ENCODE data around the gene NCMAP. TPM values are rescaled to one million over a fixed set of nuclear protein-coding genes. Genes with fewer than 3 reads are reported as not detected.
"Not testable (repeated sequence)": the region's sequence is repeated elsewhere in the genome, so short reads cannot be mapped to it uniquely, and the experiment has no call there.

Gene NCMAP
- total RNA-seq, 2 donors from 2014 or later: 0.72 to 2.7 TPM

DNA sequence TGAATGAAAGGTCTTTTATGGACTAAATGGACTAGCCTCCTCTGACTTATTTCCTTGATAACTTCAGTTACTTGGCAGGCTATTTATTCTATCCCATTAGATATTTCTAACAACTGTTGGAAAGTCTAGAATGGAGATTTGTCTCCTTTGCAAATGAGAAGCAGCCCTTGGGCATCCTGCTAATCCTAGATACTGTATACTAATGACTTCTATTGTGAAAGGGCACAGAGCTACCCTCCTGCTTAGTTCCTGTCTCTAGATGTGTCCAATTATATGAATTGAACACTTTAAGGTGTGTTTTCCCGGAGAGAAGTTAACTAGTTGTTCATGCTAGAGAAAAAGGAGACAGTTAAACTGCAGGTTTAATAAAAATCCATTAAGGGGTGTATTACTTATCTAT is 10.2 kb upstream of the NCMAP start:
- Histone ChIP-seq H3K4me1 (peaks cover 5% of the 10 kb centered on the region), H3K9ac (ENCODE audit: low read depth in 2 of 2, low read length in 2 of 2) (no peak overlapping the region), H3K36me3 (no peaks in the 10 kb centered on the region), H3K27ac (no peak overlapping the region), H3K27me3 (no peaks in the 10 kb centered on the region), H3K9me3 (no peaks in the 10 kb centered on the region), H3K4me3 (no peak overlapping the region)
- TF ChIP-seq, protein P1, sequence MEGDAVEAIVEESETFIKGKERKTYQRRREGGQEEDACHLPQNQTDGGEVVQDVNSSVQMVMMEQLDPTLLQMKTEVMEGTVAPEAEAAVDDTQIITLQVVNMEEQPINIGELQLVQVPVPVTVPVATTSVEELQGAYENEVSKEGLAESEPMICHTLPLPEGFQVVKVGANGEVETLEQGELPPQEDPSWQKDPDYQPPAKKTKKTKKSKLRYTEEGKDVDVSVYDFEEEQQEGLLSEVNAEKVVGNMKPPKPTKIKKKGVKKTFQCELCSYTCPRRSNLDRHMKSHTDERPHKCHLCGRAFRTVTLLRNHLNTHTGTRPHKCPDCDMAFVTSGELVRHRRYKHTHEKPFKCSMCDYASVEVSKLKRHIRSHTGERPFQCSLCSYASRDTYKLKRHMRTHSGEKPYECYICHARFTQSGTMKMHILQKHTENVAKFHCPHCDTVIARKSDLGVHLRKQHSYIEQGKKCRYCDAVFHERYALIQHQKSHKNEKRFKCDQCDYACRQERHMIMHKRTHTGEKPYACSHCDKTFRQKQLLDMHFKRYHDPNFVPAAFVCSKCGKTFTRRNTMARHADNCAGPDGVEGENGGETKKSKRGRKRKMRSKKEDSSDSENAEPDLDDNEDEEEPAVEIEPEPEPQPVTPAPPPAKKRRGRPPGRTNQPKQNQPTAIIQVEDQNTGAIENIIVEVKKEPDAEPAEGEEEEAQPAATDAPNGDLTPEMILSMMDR (IDR thresholded peaks at IDR 0.05): no peak
- no peak for DNase-seq
- intact Hi-C loops (cut with DNase I): loop anchor here (10.0 kb wide), 1 partner anchor 89 kb away; no protein-coding TSS in a partner anchor

DNA sequence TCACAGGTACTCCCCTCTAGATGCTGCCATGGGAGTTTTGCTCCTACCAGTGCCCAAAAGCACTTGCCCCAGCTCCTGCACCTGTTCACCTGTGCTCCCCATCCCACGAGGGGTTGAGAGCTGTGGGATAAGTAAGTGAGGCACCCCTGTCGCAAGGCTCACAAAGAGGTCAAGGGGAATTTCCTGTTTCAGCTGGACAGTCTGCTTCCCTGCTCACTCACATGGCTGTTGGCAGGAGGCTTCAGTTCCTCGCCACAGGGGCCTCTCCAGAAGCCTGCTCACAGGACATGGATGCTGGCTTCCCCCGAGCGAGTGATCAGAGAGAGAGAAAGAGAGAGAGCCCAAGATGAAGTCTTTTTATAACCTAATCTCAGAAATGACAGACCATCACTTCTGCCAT is 8.7 kb upstream of the NCMAP start:
- no peak overlapping the region for H3K27ac ChIP-seq
- H3K9ac ChIP-seq (ENCODE audit: low read depth in 2 of 2, low read length in 2 of 2): no peak overlapping the region
- DNase-seq: no peak
- H3K9me3 ChIP-seq: no peaks in the 10 kb centered on the region
- H3K4me3 ChIP-seq: no peak overlapping the region
- TF ChIP-seq, protein P1 (IDR thresholded peaks at IDR 0.05): no peak
- intact Hi-C loops (cut with DNase I): loop anchor here (10.0 kb wide), 1 partner anchor 88 kb away; no protein-coding TSS in a partner anchor
- no peaks in the 10 kb centered on the region for H3K27me3 ChIP-seq
- H3K36me3 ChIP-seq: no peaks in the 10 kb centered on the region
- H3K4me1 ChIP-seq: no peaks in the 10 kb centered on the region

DNA sequence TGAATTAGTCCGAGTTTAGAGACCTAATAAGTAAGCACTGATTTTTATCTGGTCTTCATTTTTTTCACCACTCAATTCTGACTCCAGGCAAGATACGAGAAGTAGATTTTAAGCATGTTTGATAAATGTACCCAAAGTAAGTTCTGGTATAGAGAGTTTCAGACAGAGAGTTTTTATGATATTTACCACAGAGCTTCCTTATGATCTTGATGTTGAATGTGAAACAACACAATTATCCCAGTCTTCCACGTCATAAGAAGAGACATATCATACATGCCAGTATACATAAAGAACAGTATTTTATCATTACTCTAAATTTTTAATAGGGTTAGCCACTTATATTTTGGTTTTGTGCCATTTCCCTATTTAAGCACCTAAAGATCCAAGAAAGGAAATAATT is 7.8 kb upstream of the NCMAP start:
- TF ChIP-seq, protein P1 (IDR thresholded peaks at IDR 0.05): no peak
- H3K27me3 ChIP-seq: no peaks in the 10 kb centered on the region
- H3K9me3 ChIP-seq: no peaks in the 10 kb centered on the region
- no peak for DNase-seq
- H3K36me3 ChIP-seq: no peaks in the 10 kb centered on the region
- intact Hi-C loops (cut with DNase I): loop anchor here (10.0 kb wide), 1 partner anchor 87 kb away; no protein-coding TSS in a partner anchor
- no peaks in the 10 kb centered on the region for H3K4me1 ChIP-seq
- H3K9ac ChIP-seq (ENCODE audit: low read depth in 2 of 2, low read length in 2 of 2): no peak overlapping the region
- H3K27ac ChIP-seq: peak overlapping the region; percentile 33
- H3K4me3 ChIP-seq: no peak overlapping the region

DNA sequence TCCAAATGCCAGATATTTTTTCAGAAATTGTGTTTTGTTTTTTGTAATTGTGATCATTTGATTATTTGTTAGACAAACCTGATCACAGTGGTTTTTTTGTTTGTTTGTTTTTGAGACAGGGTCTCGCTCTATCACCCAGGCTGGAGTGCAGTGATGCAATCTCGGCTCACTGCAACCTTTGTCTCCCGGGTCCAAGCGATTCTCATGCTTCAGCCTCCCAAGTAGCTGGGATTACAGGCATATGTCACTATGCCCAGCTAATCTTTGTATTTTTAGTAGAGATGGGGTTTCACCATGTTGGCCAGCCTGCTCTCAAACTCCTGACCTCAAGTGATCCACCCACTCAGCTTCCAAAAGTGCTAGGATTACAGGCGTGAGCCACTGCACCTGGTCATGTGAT is 6.7 kb upstream of the NCMAP start:
- intact Hi-C loops (cut with DNase I): loop anchor here (10.0 kb wide), 1 partner anchor 86 kb away; no protein-coding TSS in a partner anchor
- H3K9ac ChIP-seq (ENCODE audit: low read depth in 2 of 2, low read length in 2 of 2); H3K36me3 ChIP-seq; H3K27me3 ChIP-seq; H3K4me1 ChIP-seq; H3K27ac ChIP-seq; H3K9me3 ChIP-seq; H3K4me3 ChIP-seq; DNase-seq: not testable (repeated sequence)

DNA sequence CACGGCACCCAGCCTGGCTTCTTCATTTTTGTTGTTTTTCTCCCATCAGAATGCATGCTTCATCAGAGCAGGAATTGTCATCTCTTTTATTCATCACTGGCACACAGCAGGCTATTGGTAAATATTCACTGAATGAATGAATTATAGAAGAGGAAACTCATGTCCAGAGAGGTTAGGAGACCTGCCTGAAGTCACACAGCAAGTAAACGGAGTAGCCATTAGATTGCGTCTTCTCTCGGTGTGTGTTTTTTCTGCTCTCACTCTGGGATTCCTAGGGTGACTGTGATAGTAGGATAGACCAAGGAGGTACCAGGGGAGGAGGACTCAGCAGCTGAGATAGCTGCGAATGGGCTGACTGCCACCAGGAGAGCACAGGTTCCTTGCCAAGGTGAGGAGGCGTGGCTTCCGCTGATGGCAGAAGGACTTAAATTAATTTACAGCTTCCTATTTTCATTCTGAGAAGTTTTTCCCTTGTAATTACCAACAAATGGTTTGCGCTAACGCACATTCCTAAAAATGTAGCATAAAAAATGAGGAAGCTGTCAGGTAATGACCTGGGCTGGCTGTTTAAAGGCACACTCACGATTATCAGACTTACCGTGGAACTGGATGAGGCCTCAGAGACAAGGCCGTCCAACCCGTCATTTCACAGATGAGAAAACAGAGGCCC is 4.5 kb upstream of the NCMAP start:
- Histone ChIP-seq H3K9me3 (no peaks in the 10 kb centered on the region), H3K27ac (no peak overlapping the region), H3K27me3 (no peaks in the 10 kb centered on the region), H3K4me3 (no peak overlapping the region), H3K4me1 (no peaks in the 10 kb centered on the region), H3K9ac (ENCODE audit: low read depth in 2 of 2, low read length in 2 of 2) (no peak overlapping the region), H3K36me3 (no peaks in the 10 kb centered on the region)
- TF ChIP-seq, protein P1 (IDR thresholded peaks at IDR 0.05): no peak
- DNase-seq: peak; percentile 48
- intact Hi-C loops (cut with DNase I): no loop called here

DNA sequence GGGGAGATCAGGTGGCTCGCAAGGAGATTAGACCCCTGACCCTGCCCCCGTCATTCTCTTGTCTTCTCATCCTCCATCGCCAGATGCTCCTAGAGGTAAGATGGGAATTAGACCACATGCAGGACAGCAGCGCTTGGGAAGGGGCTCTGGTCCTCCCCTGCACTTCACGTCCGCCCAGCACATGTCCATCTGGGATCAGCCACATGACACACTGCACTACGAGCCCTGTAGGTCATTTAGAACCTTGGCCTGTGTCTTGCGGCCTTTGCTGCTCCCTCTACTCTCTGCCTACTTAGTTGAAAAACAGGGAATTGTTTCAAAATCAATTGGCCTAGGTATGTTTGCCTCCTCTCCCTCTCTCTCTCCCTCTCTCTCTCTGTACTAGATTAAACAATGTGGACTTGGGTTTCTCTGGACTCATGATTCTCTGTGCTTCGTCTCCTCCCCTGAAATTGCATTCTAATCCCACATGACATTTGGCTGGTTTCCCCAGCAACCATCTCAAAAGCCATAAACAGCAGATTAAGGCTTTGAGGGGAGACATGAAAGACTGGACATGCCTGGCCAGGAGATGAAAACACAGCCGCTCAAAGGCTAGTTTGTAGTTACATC is 3.8 kb upstream of the NCMAP start:
- Histone ChIP-seq H3K4me1 (no peaks in the 10 kb centered on the region), H3K36me3 (no peaks in the 10 kb centered on the region), H3K9me3 (no peaks in the 10 kb centered on the region), H3K27me3 (no peaks in the 10 kb centered on the region), H3K9ac (ENCODE audit: low read depth in 2 of 2, low read length in 2 of 2) (no peak overlapping the region), H3K27ac (no peak overlapping the region), H3K4me3 (no peak overlapping the region)
- TF ChIP-seq, protein P1 (IDR thresholded peaks at IDR 0.05): no peak
- intact Hi-C loops (cut with DNase I): no loop called here
- no peak for DNase-seq
